Tibial artery (tissue), 4 donors: ENCODE results near the gene FAM193A.

ENCODE experiments used
- DNase-seq, 2 donors: peaks; one replicate each; pipeline ENCODE4 v3.0.0-alpha.2; 2019
- H3K27ac ChIP-seq, 2 donors: fragments of 200-600 bp; sonication (generic) in 1 of 2; 1 replicate in 1 of 2; 2 replicates in 1 of 2; pipeline ENCODE4 v1.5.1; 2018 to 2019; ENCODE audit warnings: mild to moderate bottlenecking in 1 of 2
- H3K27me3 ChIP-seq, 2 donors: fragments of 200-600 bp; sonication (generic) in 1 of 2; one replicate each; pipeline versions ENCODE4 v1.5.1 to v1.6.0; 2016 to 2019
- H3K36me3 ChIP-seq, 3 donors: fragments of 200-600 bp; sonication (generic) in 2 of 3; one replicate each; pipeline ENCODE4 v1.5.1; 2016 to 2019; ENCODE audit warnings: mild to moderate bottlenecking in 2 of 3
- H3K4me1 ChIP-seq, 4 donors: fragments of 200-600 bp; sonication (generic) in 2 of 4; 1 replicate in 3 of 4; 2 replicates in 1 of 4; pipeline ENCODE4 v1.5.1; 2016 to 2019
- H3K4me3 ChIP-seq, 2 donors: fragments of 200-600 bp; sonication (generic) in 1 of 2; 1 replicate in 1 of 2; 2 replicates in 1 of 2; pipeline ENCODE4 v1.5.1; 2018 to 2019; ENCODE audit warnings: mild to moderate bottlenecking in 2 of 2
- H3K9me3 ChIP-seq, 3 donors: fragments of 200-600 bp; sonication (generic) in 1 of 3; one replicate each; pipeline ENCODE4 v1.5.1; 2016 to 2019
- intact Hi-C: fragments of 100-400 bp; cut with DNase I; formaldehyde crosslinking; loops from one replicate; pipeline ENCODE4 v1.15.0; 2023; ENCODE audit warnings: low total_unique reads
- TF ChIP-seq, protein P1 (sequence below), 2 experiments: fragments of 200-600 bp in 1 of 2; fragments of 450-650 bp in 1 of 2; IDR thresholded peaks; one replicate each; pipeline ENCODE4 v1.5.1; 2017 to 2019; ENCODE audit warnings: antibody characterized with exemption in 2 of 2, mild to moderate bottlenecking in 1 of 2, moderate library complexity in 1 of 2

The FAM193A gene

GRCh38 chr4:2743518-2744445 lies 207.3 kb downstream of the FAM193A start:
- no peak for DNase-seq
- Histone ChIP-seq H3K27ac (no peak overlapping the region), H3K9me3 (no peaks in the 10 kb centered on the region), H3K4me3 (no peak overlapping the region), H3K4me1 (peaks cover 6 to 30% (median 12%) of the 10 kb centered on the region in 4 donors), H3K27me3 (no peaks in the 10 kb centered on the region), H3K36me3 (peaks cover 30 to 71% (median 51%) of the 10 kb centered on the region in 3 donors)
- TF ChIP-seq, protein P1, sequence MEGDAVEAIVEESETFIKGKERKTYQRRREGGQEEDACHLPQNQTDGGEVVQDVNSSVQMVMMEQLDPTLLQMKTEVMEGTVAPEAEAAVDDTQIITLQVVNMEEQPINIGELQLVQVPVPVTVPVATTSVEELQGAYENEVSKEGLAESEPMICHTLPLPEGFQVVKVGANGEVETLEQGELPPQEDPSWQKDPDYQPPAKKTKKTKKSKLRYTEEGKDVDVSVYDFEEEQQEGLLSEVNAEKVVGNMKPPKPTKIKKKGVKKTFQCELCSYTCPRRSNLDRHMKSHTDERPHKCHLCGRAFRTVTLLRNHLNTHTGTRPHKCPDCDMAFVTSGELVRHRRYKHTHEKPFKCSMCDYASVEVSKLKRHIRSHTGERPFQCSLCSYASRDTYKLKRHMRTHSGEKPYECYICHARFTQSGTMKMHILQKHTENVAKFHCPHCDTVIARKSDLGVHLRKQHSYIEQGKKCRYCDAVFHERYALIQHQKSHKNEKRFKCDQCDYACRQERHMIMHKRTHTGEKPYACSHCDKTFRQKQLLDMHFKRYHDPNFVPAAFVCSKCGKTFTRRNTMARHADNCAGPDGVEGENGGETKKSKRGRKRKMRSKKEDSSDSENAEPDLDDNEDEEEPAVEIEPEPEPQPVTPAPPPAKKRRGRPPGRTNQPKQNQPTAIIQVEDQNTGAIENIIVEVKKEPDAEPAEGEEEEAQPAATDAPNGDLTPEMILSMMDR (IDR thresholded peaks at IDR 0.05), result no peak
- intact Hi-C loops, result no loop called here

GRCh38 chr4:2744576-2745270 lies 208.3 kb downstream of the FAM193A start:
- DNase-seq, result no peak
- Histone ChIP-seq H3K27ac (no peak overlapping the region), H3K4me1 (peaks cover 6 to 30% (median 12%) of the 10 kb centered on the region in 4 donors), H3K36me3 (peaks cover 30 to 71% (median 51%) of the 10 kb centered on the region in 3 donors), H3K9me3 (no peaks in the 10 kb centered on the region), H3K4me3 (no peak overlapping the region), H3K27me3 (no peaks in the 10 kb centered on the region)
- intact Hi-C loops, result no loop called here
- TF ChIP-seq, protein P1 (IDR thresholded peaks at IDR 0.05), result no peak

DNA sequence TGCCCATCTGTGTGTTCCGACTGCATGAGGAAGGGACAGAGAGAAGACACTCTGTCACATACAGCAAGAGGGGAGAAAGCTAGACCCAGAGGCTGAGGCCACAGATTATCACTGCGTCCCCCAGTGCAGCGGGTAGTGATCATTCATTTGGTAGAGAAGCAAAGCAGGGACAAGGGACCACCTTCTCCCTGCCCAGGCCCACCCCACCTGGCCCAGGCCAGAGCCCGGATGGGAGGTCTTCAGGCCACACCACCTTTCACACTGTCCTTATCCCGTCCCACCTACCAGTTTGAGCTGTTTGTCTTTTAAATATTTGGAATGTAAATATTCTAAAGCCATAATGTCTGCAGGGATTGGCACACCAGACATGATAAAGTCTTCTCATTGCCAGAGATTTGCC lies 209.1 kb downstream of the FAM193A start:
- Histone ChIP-seq H3K27me3 (no peaks in the 10 kb centered on the region), H3K9me3 (no peaks in the 10 kb centered on the region), H3K36me3 (peaks cover 30 to 71% (median 51%) of the 10 kb centered on the region in 3 donors), H3K4me1 (peaks cover 6 to 30% (median 12%) of the 10 kb centered on the region in 4 donors), H3K4me3 (no peak overlapping the region), H3K27ac (peak overlapping the region; percentile 13 to 63)
- TF ChIP-seq, protein P1 (IDR thresholded peaks at IDR 0.05), result no peak
- intact Hi-C loops, result no loop called here
- DNase-seq, result no peak

- Histone ChIP-seq H3K27me3 (no peaks in the 10 kb centered on the region), H3K36me3 (peaks cover 30 to 69% (median 51%) of the 10 kb centered on the region in 3 donors), H3K9me3 (no peaks in the 10 kb centered on the region), H3K27ac (peak overlapping the region; percentile 49 to 63), H3K4me1 (peaks cover 6 to 31% (median 12%) of the 10 kb centered on the region in 4 donors), H3K4me3 (no peak overlapping the region)
- DNase-seq, result peak; percentile 56 to 83
- TF ChIP-seq, protein P1 (IDR thresholded peaks at IDR 0.05), result no peak
- intact Hi-C loops, result no loop called here
Observed at GRCh38 chr4:2745981-2746806, 209.7 kb downstream of the FAM193A start.
